Neutrophil (primary cell): ENCODE measurements around the gene PRKN.

ENCODE experiments used
- H3K27ac ChIP-seq: fragments of 200-600 bp; sonication (generic); 2 replicates; pipeline ENCODE4 v1.5.1; 2016; ENCODE audit warnings: mild to moderate bottlenecking, moderate library complexity
- H3K27me3 ChIP-seq: fragments of 200-600 bp; sonication (generic); 2 replicates; pipeline ENCODE4 v1.6.0; 2016; ENCODE audit warnings: mild to moderate bottlenecking
- H3K36me3 ChIP-seq: fragments of 200-600 bp; sonication (generic); 2 replicates; pipeline ENCODE4 v1.5.1; 2017
- H3K4me1 ChIP-seq, 2 experiments: fragments of 200-600 bp in 1 of 2; sonication (generic) in 1 of 2; 1 replicate in 1 of 2; 2 replicates in 1 of 2; pipeline versions ENCODE4 v1.5.1 to v1.6.1; 2013 to 2016; ENCODE audit warnings: low read depth in 1 of 2, low read length in 1 of 2, mild to moderate bottlenecking in 1 of 2, moderate library complexity in 1 of 2; ENCODE audit not compliant: control insufficient read depth in 1 of 2, insufficient read depth in 1 of 2
- H3K4me3 ChIP-seq, 2 experiments: fragments of 200-600 bp in 1 of 2; sonication (generic) in 1 of 2; 1 replicate in 1 of 2; 2 replicates in 1 of 2; pipeline ENCODE4 v1.5.1; 2013 to 2016; ENCODE audit warnings: low read depth in 1 of 2, low read length in 1 of 2, mild to moderate bottlenecking in 1 of 2, moderate library complexity in 1 of 2
- H3K9me3 ChIP-seq: fragments of 200-600 bp; sonication (generic); 2 replicates; pipeline ENCODE4 v1.5.1; 2016
- CTCF ChIP-seq: fragments of 200-600 bp; sonication (generic); IDR thresholded peaks from 2 replicates; pipeline ENCODE4 v1.5.1; 2016; ENCODE audit warnings: antibody characterized with exemption

The PRKN gene

GRCh38 chr6:161722394-161722793, 1005.2 kb downstream of the PRKN start:
- Histone ChIP-seq H3K27ac (no peak overlapping the region), H3K36me3 (no peaks in the 10 kb centered on the region), H3K9me3 (no peaks in the 10 kb centered on the region), H3K4me1 (no peaks in the 10 kb centered on the region), H3K4me3 (no peak overlapping the region), H3K27me3 (no peaks in the 10 kb centered on the region)
- TF ChIP-seq CTCF = no peak

GRCh38 chr6:161721511-161721910, 1006.1 kb downstream of the PRKN start:
- Histone ChIP-seq H3K4me3 (no peak overlapping the region), H3K36me3 (no peaks in the 10 kb centered on the region), H3K27ac (no peak overlapping the region), H3K27me3 (no peaks in the 10 kb centered on the region), H3K9me3 (no peaks in the 10 kb centered on the region), H3K4me1 (no peaks in the 10 kb centered on the region)
- no peak for TF ChIP-seq CTCF

- no peaks in the 10 kb centered on the region for H3K27me3 ChIP-seq
- no peaks in the 10 kb centered on the region for H3K36me3 ChIP-seq
- H3K9me3 ChIP-seq = no peaks in the 10 kb centered on the region
- H3K4me1 ChIP-seq = no peaks in the 10 kb centered on the region
- H3K27ac ChIP-seq = no peak overlapping the region
- H3K4me3 ChIP-seq = no peak overlapping the region
- no peak for TF ChIP-seq CTCF
These were observed 1011.4 kb downstream of the PRKN start for GRCh38 chr6:161716176-161716575.

- Histone ChIP-seq H3K9me3 (no peaks in the 10 kb centered on the region), H3K4me3 (no peak overlapping the region), H3K4me1 (no peaks in the 10 kb centered on the region), H3K27me3 (no peaks in the 10 kb centered on the region), H3K36me3 (no peaks in the 10 kb centered on the region), H3K27ac (no peak overlapping the region)
- TF ChIP-seq CTCF = no peak
These were observed 1015.6 kb downstream of the PRKN start for GRCh38 chr6:161711938-161712337.

GRCh38 chr6:161711515-161711914, 1016.1 kb downstream of the PRKN start:
- Histone ChIP-seq H3K9me3 (no peaks in the 10 kb centered on the region), H3K27me3 (no peaks in the 10 kb centered on the region), H3K4me1 (no peaks in the 10 kb centered on the region), H3K27ac (no peak overlapping the region), H3K36me3 (no peaks in the 10 kb centered on the region), H3K4me3 (no peak overlapping the region)
- no peak for TF ChIP-seq CTCF

GRCh38 chr6:161710698-161711097, 1016.9 kb downstream of the PRKN start:
- H3K9me3 ChIP-seq = no peaks in the 10 kb centered on the region
- H3K27ac ChIP-seq = no peak overlapping the region
- no peaks in the 10 kb centered on the region for H3K4me1 ChIP-seq
- no peak for TF ChIP-seq CTCF
- H3K4me3 ChIP-seq = no peak overlapping the region
- no peaks in the 10 kb centered on the region for H3K27me3 ChIP-seq
- no peaks in the 10 kb centered on the region for H3K36me3 ChIP-seq
